Liver (tissue), 9 donors: Measurements from ENCODE around the gene MDC1. TPM values are rescaled to one million over a fixed set of nuclear protein-coding genes. Genes with fewer than 3 reads are reported as not detected.

Experiments used
- DNase-seq: peaks from one replicate; pipeline ENCODE4 v3.0.0-alpha.2; 2017; ENCODE audit warnings: low spot score
- H3K27ac ChIP-seq, 2 donors: one replicate each; pipeline ENCODE4 v1.7.0; 2013; ENCODE audit warnings: inconsistent platforms in 2 of 2, low read length in 2 of 2, control low read depth in 1 of 2, low read depth in 1 of 2, mild to moderate bottlenecking in 1 of 2
- H3K27me3 ChIP-seq, 4 donors: one replicate each; pipeline versions ENCODE4 v1.6.1 to v1.7.0; 2013; ENCODE audit warnings: low read length in 3 of 4, inconsistent platforms in 1 of 4, mild to moderate bottlenecking in 1 of 4, moderate library complexity in 1 of 4; ENCODE audit not compliant: control insufficient read depth in 4 of 4, insufficient read depth in 4 of 4
- H3K36me3 ChIP-seq, 4 donors: one replicate each; pipeline versions ENCODE4 v1.6.1 to v1.7.0; 2013; ENCODE audit warnings: low read length in 3 of 4, mild to moderate bottlenecking in 3 of 4, low read depth in 1 of 4, moderate library complexity in 1 of 4; ENCODE audit not compliant: control insufficient read depth in 4 of 4, insufficient read depth in 3 of 4
- H3K4me1 ChIP-seq, 4 donors: one replicate each; pipeline versions ENCODE4 v1.6.1 to v1.7.0; 2013; ENCODE audit warnings: low read length in 3 of 4, mild to moderate bottlenecking in 3 of 4, moderate library complexity in 1 of 4; ENCODE audit not compliant: control insufficient read depth in 4 of 4, insufficient read depth in 4 of 4
- H3K4me3 ChIP-seq, 3 donors: one replicate each; pipeline versions ENCODE4 v1.6.1 to v1.7.0; 2013; ENCODE audit warnings: low read length in 3 of 3, control low read depth in 1 of 3, low read depth in 1 of 3, mild to moderate bottlenecking in 1 of 3
- H3K9ac ChIP-seq, 2 donors: one replicate each; pipeline ENCODE4 v1.7.0; 2013; ENCODE audit warnings: low read length in 2 of 2, mild to moderate bottlenecking in 2 of 2, moderate library complexity in 2 of 2, control low read depth in 1 of 2, low read depth in 1 of 2
- H3K9me3 ChIP-seq, 4 donors: one replicate each; pipeline versions ENCODE4 v1.6.1 to v1.7.0; 2013; ENCODE audit warnings: low read length in 3 of 4; ENCODE audit not compliant: control insufficient read depth in 4 of 4
- EGR1 ChIP-seq, 2 donors: IDR thresholded peaks; 2 replicates each; pipeline ENCODE4 v1.6.1; 2016 to 2018; ENCODE audit warnings: antibody characterized with exemption in 2 of 2, low read depth in 2 of 2
- FOXA1 ChIP-seq: IDR thresholded peaks from 2 replicates; pipeline ENCODE4 v1.6.1; 2016; ENCODE audit warnings: antibody characterized with exemption
- FOXA2 ChIP-seq: IDR thresholded peaks from 2 replicates; pipeline ENCODE4 v1.6.1; 2016; ENCODE audit warnings: antibody characterized with exemption
- GABPA ChIP-seq, 2 donors: IDR thresholded peaks in 1 of 2; conservative IDR thresholded peaks in 1 of 2; 2 replicates each; pipeline ENCODE4 v1.6.1; 2016; ENCODE audit warnings: antibody characterized with exemption in 2 of 2, mild to moderate bottlenecking in 1 of 2, moderate library complexity in 1 of 2
- HNF4A ChIP-seq, 2 donors: conservative IDR thresholded peaks; 2 replicates each; pipeline ENCODE4 v1.6.1; 2016; ENCODE audit warnings: antibody characterized with exemption in 2 of 2, mild to moderate bottlenecking in 2 of 2
- HNF4G ChIP-seq: IDR thresholded peaks from 2 replicates; pipeline ENCODE4 v1.6.1; 2016; ENCODE audit warnings: antibody characterized with exemption
- JUND ChIP-seq, 2 donors: IDR thresholded peaks; 2 replicates each; pipeline ENCODE4 v1.6.1; 2016; ENCODE audit warnings: antibody characterized with exemption in 2 of 2
- NR2F2 ChIP-seq: IDR thresholded peaks from 2 replicates; pipeline ENCODE4 v1.6.1; 2016; ENCODE audit warnings: antibody characterized with exemption
- RAD21 ChIP-seq, 2 donors: IDR thresholded peaks; 2 replicates each; pipeline ENCODE4 v1.6.1; 2016; ENCODE audit warnings: antibody characterized with exemption in 2 of 2, mild to moderate bottlenecking in 2 of 2
- RXRA ChIP-seq, 2 donors: IDR thresholded peaks; 2 replicates each; pipeline ENCODE4 v1.6.1; 2017 to 2018; ENCODE audit warnings: antibody characterized with exemption in 2 of 2, mild to moderate bottlenecking in 1 of 2
- SP1 ChIP-seq: IDR thresholded peaks from 2 replicates; pipeline ENCODE4 v1.6.1; 2018; ENCODE audit warnings: antibody characterized with exemption, mild to moderate bottlenecking
- TAF1 ChIP-seq: conservative IDR thresholded peaks from 2 replicates; pipeline ENCODE4 v1.6.1; 2016; ENCODE audit warnings: antibody characterized with exemption, mild to moderate bottlenecking
- YY1 ChIP-seq: IDR thresholded peaks from 2 replicates; pipeline ENCODE4 v1.6.1; 2016; ENCODE audit warnings: antibody characterized with exemption, mild to moderate bottlenecking
- WGBS: extraction: QIAGEN DNeasy Blood & Tissue Kit; methylation state at CpG from one replicate; pipeline ENCODE4 v1.1.7; 2013; 5-methylcytosine and 5-hydroxymethylcytosine counted together
- polyA plus RNA-seq, 2 donors: library from polyadenylated mRNA; stranded (reverse) in 1 of 2; unstranded in 1 of 2; fragments of 200-250 nt in 1 of 2; fragments of >200 nt in 1 of 2; fragmentation: Nextera tagmentation in 1 of 2; extraction: Ambion mirVana in 1 of 2; gene quantifications; one replicate each; pipeline versions ENCODE4 v1.2.1 to v1.2.3, GENCODE V29; 2013 to 2015
- total RNA-seq, 2 donors: library from RNA; depleted of rRNA; stranded (reverse); fragments of >200 nt; gene quantifications; one replicate each; pipeline ENCODE4 v1.2.3, GENCODE V29; 2014
- TF ChIP-seq, protein P1 (sequence below): fragments of 150-350 bp; IDR thresholded peaks from 2 replicates; pipeline ENCODE4 v1.5.1; 2017; ENCODE audit warnings: improper control_type of control experiment, low read depth, low read length; ENCODE audit not compliant: missing input control
- TF ChIP-seq, protein P2 (sequence below): IDR thresholded peaks from 2 replicates; pipeline ENCODE4 v1.6.1; 2016; ENCODE audit warnings: antibody characterized with exemption
- TF ChIP-seq, protein P3 (sequence below): IDR thresholded peaks from 2 replicates; pipeline ENCODE4 v1.6.1; 2016; ENCODE audit warnings: antibody characterized with exemption, mild to moderate bottlenecking
- TF ChIP-seq, protein P4 (sequence below): IDR thresholded peaks from 2 replicates; pipeline ENCODE4 v1.6.1; 2016; ENCODE audit warnings: antibody characterized with exemption
- TF ChIP-seq, protein P5 (sequence below): IDR thresholded peaks from 2 replicates; pipeline ENCODE4 v1.6.1; 2016; ENCODE audit warnings: antibody characterized with exemption
- donor health status: healthy.
- donor health status: healthy.
- donor health status: healthy.
- donor health status: healthy.
- donor health status: healthy.

Gene MDC1
- total and polyA plus RNA-seq, 4 donors: 5.9 to 15.5 (median 8.4) TPM

DNA sequence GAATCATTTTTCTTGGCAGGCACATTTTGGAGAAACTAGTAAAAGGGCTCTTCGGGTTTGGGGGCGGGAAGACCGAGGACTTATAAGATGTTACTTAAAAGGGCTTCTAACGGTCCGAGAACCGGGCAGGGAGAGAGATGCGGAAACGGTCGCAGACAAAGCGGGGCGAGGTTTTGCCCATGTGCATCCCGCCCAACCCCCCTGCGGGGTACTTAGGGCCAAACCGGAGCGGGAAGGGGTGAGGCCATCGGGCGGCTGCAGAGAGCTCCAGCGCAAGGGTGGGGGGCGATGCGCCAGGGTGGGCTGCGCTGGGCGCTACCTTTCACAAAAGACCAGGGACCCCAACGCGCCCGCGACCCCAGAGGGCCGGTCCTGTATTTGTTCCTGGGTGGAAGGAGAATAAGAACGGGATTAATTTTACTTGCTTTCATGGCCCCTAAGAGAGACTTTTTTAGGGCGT lies 3.7 kb upstream of the MDC1 start:
- no peaks in the 10 kb centered on the region for H3K27me3 ChIP-seq
- DNase-seq: peak; percentile 71
- H3K36me3 ChIP-seq: peaks cover 6 to 30% (median 23%) of the 10 kb centered on the region in 4 donors
- peaks cover 4 to 42% (median 34%) of the 10 kb centered on the region in 4 donors for H3K4me1 ChIP-seq
- peak overlapping the region; percentile 90 to 96 for H3K27ac ChIP-seq
- under 1% methylated on average over 29 of the region's 29 CpGs for WGBS
- peak overlapping the region; percentile 79 to 94 (median 93) for H3K4me3 ChIP-seq
- peak overlapping the region; percentile 95 to 99 for H3K9ac ChIP-seq
- H3K9me3 ChIP-seq: no peaks in the 10 kb centered on the region
- TF ChIP-seq RAD21 (IDR thresholded peaks at IDR 0.05) (no peak), RXRA (IDR thresholded peaks at IDR 0.05) (peak in 1 of 2 donors; percentile 20), NR2F2 (peak; percentile 17)
- TF ChIP-seq, protein P1, sequence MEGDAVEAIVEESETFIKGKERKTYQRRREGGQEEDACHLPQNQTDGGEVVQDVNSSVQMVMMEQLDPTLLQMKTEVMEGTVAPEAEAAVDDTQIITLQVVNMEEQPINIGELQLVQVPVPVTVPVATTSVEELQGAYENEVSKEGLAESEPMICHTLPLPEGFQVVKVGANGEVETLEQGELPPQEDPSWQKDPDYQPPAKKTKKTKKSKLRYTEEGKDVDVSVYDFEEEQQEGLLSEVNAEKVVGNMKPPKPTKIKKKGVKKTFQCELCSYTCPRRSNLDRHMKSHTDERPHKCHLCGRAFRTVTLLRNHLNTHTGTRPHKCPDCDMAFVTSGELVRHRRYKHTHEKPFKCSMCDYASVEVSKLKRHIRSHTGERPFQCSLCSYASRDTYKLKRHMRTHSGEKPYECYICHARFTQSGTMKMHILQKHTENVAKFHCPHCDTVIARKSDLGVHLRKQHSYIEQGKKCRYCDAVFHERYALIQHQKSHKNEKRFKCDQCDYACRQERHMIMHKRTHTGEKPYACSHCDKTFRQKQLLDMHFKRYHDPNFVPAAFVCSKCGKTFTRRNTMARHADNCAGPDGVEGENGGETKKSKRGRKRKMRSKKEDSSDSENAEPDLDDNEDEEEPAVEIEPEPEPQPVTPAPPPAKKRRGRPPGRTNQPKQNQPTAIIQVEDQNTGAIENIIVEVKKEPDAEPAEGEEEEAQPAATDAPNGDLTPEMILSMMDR: no peak

DNA sequence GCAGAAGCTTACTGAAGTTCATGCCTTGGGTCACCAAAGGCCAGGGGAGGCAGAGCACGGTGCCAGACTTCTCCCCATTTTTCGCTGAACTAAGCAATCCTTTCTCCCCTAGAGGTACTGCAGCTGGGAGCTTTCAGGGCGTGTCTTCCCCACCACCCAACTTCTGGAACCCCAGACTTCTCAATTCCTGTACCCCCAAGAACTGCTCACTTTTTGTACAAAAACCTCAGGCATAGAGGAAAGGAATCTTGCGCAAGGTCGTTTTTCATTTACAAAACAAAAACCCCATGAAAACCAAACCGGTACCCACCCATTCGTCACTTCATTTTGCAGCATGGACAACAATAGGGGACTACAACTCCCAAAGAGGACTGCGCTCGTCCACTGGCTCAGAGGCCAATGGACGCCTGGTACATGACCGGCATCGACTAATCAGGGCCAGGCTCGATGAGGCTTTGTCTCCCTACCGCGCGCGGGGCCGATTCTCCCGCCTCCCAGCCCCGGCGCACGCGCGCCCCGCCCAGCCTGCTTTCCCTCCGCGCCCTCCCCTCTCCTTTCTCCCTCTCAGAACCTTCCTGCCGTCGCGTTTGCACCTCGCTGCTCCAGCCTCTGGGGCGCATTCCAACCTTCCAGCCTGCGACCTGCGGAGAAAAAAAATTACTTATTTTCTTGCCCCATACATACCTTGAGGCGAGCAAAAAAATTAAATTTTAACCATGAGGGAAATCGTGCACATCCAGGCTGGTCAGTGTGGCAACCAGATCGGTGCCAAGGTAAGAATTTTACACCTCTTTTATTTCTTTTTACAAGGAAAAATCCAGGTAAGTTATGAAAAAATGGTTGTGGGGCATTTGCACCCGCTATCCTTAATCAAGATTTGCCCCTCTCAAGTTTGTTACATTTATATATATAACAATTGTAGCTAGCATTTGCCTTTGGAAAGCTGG lies 3.0 kb upstream of the MDC1 start, which contains the start of gene TUBB:
TUBB (plus strand) TSS at position 562 of the 947 bp plus-strand sequence; CDS start at position 717, 155 bp downstream.
- peak within 1 kb of the TSS; percentile 90 to 96 for H3K27ac ChIP-seq
- peaks cover 4 to 42% (median 34%) of the 10 kb centered on the region in 4 donors for H3K4me1 ChIP-seq
- TF ChIP-seq RXRA (IDR thresholded peaks at IDR 0.05) (peak in 1 of 2 donors; percentile 41), EGR1 (IDR thresholded peaks at IDR 0.05; ENCODE audit: low read depth in 2 of 2) (no peak), NR2F2 (peak; percentile 31), FOXA1 (no peak), HNF4A (conservative IDR thresholded peaks at IDR 0.05) (peak in 1 of 2 donors; percentile 10), YY1 (peak; percentile 96), TAF1 (peak; percentile 98), RAD21 (IDR thresholded peaks at IDR 0.05) (peak; percentile 4 to 40), FOXA2 (no peak), SP1 (peak; percentile 68), GABPA (IDR thresholded peaks at IDR 0.05 in 1 of 2, conservative IDR thresholded peaks at IDR 0.05 in 1 of 2) (peak in 1 of 2 donors; percentile 22), JUND (IDR thresholded peaks at IDR 0.05) (no peak), HNF4G (no peak)
- TF ChIP-seq, protein P2, sequence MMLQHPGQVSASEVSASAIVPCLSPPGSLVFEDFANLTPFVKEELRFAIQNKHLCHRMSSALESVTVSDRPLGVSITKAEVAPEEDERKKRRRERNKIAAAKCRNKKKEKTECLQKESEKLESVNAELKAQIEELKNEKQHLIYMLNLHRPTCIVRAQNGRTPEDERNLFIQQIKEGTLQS: no peak
- TF ChIP-seq, protein P3, sequence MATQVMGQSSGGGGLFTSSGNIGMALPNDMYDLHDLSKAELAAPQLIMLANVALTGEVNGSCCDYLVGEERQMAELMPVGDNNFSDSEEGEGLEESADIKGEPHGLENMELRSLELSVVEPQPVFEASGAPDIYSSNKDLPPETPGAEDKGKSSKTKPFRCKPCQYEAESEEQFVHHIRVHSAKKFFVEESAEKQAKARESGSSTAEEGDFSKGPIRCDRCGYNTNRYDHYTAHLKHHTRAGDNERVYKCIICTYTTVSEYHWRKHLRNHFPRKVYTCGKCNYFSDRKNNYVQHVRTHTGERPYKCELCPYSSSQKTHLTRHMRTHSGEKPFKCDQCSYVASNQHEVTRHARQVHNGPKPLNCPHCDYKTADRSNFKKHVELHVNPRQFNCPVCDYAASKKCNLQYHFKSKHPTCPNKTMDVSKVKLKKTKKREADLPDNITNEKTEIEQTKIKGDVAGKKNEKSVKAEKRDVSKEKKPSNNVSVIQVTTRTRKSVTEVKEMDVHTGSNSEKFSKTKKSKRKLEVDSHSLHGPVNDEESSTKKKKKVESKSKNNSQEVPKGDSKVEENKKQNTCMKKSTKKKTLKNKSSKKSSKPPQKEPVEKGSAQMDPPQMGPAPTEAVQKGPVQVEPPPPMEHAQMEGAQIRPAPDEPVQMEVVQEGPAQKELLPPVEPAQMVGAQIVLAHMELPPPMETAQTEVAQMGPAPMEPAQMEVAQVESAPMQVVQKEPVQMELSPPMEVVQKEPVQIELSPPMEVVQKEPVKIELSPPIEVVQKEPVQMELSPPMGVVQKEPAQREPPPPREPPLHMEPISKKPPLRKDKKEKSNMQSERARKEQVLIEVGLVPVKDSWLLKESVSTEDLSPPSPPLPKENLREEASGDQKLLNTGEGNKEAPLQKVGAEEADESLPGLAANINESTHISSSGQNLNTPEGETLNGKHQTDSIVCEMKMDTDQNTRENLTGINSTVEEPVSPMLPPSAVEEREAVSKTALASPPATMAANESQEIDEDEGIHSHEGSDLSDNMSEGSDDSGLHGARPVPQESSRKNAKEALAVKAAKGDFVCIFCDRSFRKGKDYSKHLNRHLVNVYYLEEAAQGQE: peak; percentile 80
- TF ChIP-seq, protein P4, sequence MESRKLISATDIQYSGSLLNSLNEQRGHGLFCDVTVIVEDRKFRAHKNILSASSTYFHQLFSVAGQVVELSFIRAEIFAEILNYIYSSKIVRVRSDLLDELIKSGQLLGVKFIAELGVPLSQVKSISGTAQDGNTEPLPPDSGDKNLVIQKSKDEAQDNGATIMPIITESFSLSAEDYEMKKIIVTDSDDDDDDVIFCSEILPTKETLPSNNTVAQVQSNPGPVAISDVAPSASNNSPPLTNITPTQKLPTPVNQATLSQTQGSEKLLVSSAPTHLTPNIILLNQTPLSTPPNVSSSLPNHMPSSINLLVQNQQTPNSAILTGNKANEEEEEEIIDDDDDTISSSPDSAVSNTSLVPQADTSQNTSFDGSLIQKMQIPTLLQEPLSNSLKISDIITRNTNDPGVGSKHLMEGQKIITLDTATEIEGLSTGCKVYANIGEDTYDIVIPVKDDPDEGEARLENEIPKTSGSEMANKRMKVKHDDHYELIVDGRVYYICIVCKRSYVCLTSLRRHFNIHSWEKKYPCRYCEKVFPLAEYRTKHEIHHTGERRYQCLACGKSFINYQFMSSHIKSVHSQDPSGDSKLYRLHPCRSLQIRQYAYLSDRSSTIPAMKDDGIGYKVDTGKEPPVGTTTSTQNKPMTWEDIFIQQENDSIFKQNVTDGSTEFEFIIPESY: no peak
- TF ChIP-seq, protein P1: peak; percentile 14
- TF ChIP-seq, protein P5, sequence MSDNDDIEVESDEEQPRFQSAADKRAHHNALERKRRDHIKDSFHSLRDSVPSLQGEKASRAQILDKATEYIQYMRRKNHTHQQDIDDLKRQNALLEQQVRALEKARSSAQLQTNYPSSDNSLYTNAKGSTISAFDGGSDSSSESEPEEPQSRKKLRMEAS: peak; percentile 48
- peak; percentile 93 for DNase-seq
- no peaks in the 10 kb centered on the region for H3K9me3 ChIP-seq
- H3K9ac ChIP-seq: peak within 1 kb of the TSS; percentile 95 to 99
- peaks cover 6 to 24% (median 19%) of the 10 kb centered on the region in 4 donors for H3K36me3 ChIP-seq
- H3K27me3 ChIP-seq: no peaks in the 10 kb centered on the region
- WGBS: under 1% methylated on average over 38 of the region's 38 CpGs
- H3K4me3 ChIP-seq: peak within 1 kb of the TSS; percentile 79 to 94 (median 93)
